Middle frontal gyrus (tissue), 1 donor: ENCODE measurements around the gene ADAM10.

Source experiments
- DNase-seq: peaks from one replicate; pipeline ENCODE4 v3.0.0-alpha.2; 2015; ENCODE audit warnings: low spot score; ENCODE audit errors: extremely low spot score

ADAM10 gene

GRCh38 chr15:58583171-58583908 is 166.2 kb downstream of the ADAM10 start:
- no peak for DNase-seq

- DNase-seq: no peak
These were observed 167.3 kb downstream of the ADAM10 start for GRCh38 chr15:58582160-58582559.

- no peak for DNase-seq
These were observed 172.8 kb downstream of the ADAM10 start for GRCh38 chr15:58576657-58577056.

GRCh38 chr15:58575045-58575786 is 174.3 kb downstream of the ADAM10 start:
- no peak for DNase-seq

- DNase-seq: no peak
These were observed 174.9 kb downstream of the ADAM10 start for GRCh38 chr15:58574631-58575030.

GRCh38 chr15:58573270-58573669 is 176.2 kb downstream of the ADAM10 start:
- no peak for DNase-seq

- no peak for DNase-seq
These were observed 177.0 kb downstream of the ADAM10 start for GRCh38 chr15:58572521-58572920.

GRCh38 chr15:58571491-58571890 is 178.0 kb downstream of the ADAM10 start:
- no peak for DNase-seq

GRCh38 chr15:58569455-58569854 is 180.1 kb downstream of the ADAM10 start:
- no peak for DNase-seq

- no peak for DNase-seq
These were observed 181.3 kb downstream of the ADAM10 start for GRCh38 chr15:58568157-58568571.

GRCh38 chr15:58566029-58566428 is 183.5 kb downstream of the ADAM10 start:
- DNase-seq: no peak

- no peak for DNase-seq
These were observed 183.9 kb downstream of the ADAM10 start for GRCh38 chr15:58565619-58566018.

GRCh38 chr15:58564981-58565380 is 184.5 kb downstream of the ADAM10 start:
- no peak for DNase-seq

GRCh38 chr15:58562135-58562534 is 187.4 kb downstream of the ADAM10 start:
- no peak for DNase-seq

GRCh38 chr15:58561321-58561720 is 188.2 kb downstream of the ADAM10 start:
- DNase-seq: no peak

- no peak for DNase-seq
These were observed 189.5 kb downstream of the ADAM10 start for GRCh38 chr15:58559904-58560588.

GRCh38 chr15:58558777-58559176 is 190.7 kb downstream of the ADAM10 start:
- DNase-seq: no peak

- DNase-seq: no peak
These were observed 193.0 kb downstream of the ADAM10 start for GRCh38 chr15:58556541-58556940.

- no peak for DNase-seq
These were observed 193.5 kb downstream of the ADAM10 start for GRCh38 chr15:58556028-58556361.

GRCh38 chr15:58555162-58556027 is 194.1 kb downstream of the ADAM10 start:
- DNase-seq: no peak

GRCh38 chr15:58554758-58555157 is 194.7 kb downstream of the ADAM10 start:
- DNase-seq: no peak
